ENCODE measurements around the gene PRKN. TPM values are rescaled to one million over a fixed set of nuclear protein-coding genes. Genes with fewer than 3 reads are reported as not detected.

The PRKN gene
- total and polyA plus RNA-seq, 5 donors from 2014 or later: 0.24 to 3.7 (median 2.5) TPM

GRCh38 chr6:162675503-162675902 is 52.1 kb downstream of the PRKN start:
- Mint-ChIP-seq H3K27ac (no peak overlapping the region), H3K27me3 (no peaks in the 10 kb centered on the region), H3K4me3 (no peak overlapping the region), H3K4me1 (peaks cover 0 to 5% (median 0%) of the 10 kb centered on the region in 4 donors), H3K9me3 (peaks cover 0 to 7% (median 0%) of the 10 kb centered on the region in 7 donors), H3K36me3 (no peaks in the 10 kb centered on the region)
- Histone ChIP-seq H3K27me3 (ENCODE audit: control insufficient read depth, insufficient read depth, low read length) (no peaks in the 10 kb centered on the region), H3K4me3 (ENCODE audit: low read depth, low read length) (no peak overlapping the region), H3K9me3 (ENCODE audit: control insufficient read depth in 2 of 2, low read length in 2 of 2) (no peaks in the 10 kb centered on the region), H3K27ac (ENCODE audit: insufficient read depth, low read length, poor library complexity, severe bottlenecking) (no peak overlapping the region), H3K36me3 (ENCODE audit: control insufficient read depth, insufficient read depth, low read length) (no peaks in the 10 kb centered on the region), H3K4me1 (ENCODE audit: control insufficient read depth, insufficient read depth, low read length, poor library complexity, severe bottlenecking) (no peaks in the 10 kb centered on the region)
- ATAC-seq (ENCODE audit: low read depth in 2 of 2) (no peak), DNase-seq (no peak)

- Mint-ChIP-seq H3K9me3 (peaks cover 0 to 4% (median 0%) of the 10 kb centered on the region in 7 donors), H3K27ac (no peak overlapping the region), H3K36me3 (no peaks in the 10 kb centered on the region), H3K4me1 (peaks cover 0 to 5% (median 1%) of the 10 kb centered on the region in 4 donors), H3K4me3 (no peak overlapping the region), H3K27me3 (no peaks in the 10 kb centered on the region)
- DNase-seq (no peak), ATAC-seq (ENCODE audit: low read depth in 2 of 2) (no peak)
- Histone ChIP-seq H3K4me1 (ENCODE audit: control insufficient read depth, insufficient read depth, low read length, poor library complexity, severe bottlenecking) (no peaks in the 10 kb centered on the region), H3K9me3 (ENCODE audit: control insufficient read depth in 2 of 2, low read length in 2 of 2) (no peaks in the 10 kb centered on the region), H3K27me3 (ENCODE audit: control insufficient read depth, insufficient read depth, low read length) (no peaks in the 10 kb centered on the region), H3K27ac (ENCODE audit: insufficient read depth, low read length, poor library complexity, severe bottlenecking) (no peak overlapping the region), H3K36me3 (ENCODE audit: control insufficient read depth, insufficient read depth, low read length) (no peaks in the 10 kb centered on the region), H3K4me3 (ENCODE audit: low read depth, low read length) (no peak overlapping the region)
Measured at GRCh38 chr6:162674452-162674851, 53.1 kb downstream of the PRKN start.

GRCh38 chr6:162671580-162672165 is 55.9 kb downstream of the PRKN start:
- no peak overlapping the region for H3K27ac Mint-ChIP-seq
- no peak overlapping the region for H3K4me3 ChIP-seq (ENCODE audit: low read depth, low read length)
- no peak overlapping the region for H3K4me3 Mint-ChIP-seq
- H3K27ac ChIP-seq (ENCODE audit: insufficient read depth, low read length, poor library complexity, severe bottlenecking): no peak overlapping the region
- H3K27me3 ChIP-seq (ENCODE audit: control insufficient read depth, insufficient read depth, low read length): no peaks in the 10 kb centered on the region
- peaks cover 0 to 5% (median 1%) of the 10 kb centered on the region in 4 donors for H3K4me1 Mint-ChIP-seq
- H3K36me3 Mint-ChIP-seq: no peaks in the 10 kb centered on the region
- ATAC-seq (ENCODE audit: low read depth in 2 of 2): no peak
- no peaks in the 10 kb centered on the region for H3K27me3 Mint-ChIP-seq
- H3K9me3 ChIP-seq (ENCODE audit: control insufficient read depth in 2 of 2, low read length in 2 of 2): no peaks in the 10 kb centered on the region
- H3K9me3 Mint-ChIP-seq: peaks cover 0 to 3% (median 0%) of the 10 kb centered on the region in 7 donors
- H3K36me3 ChIP-seq (ENCODE audit: control insufficient read depth, insufficient read depth, low read length): no peaks in the 10 kb centered on the region
- no peaks in the 10 kb centered on the region for H3K4me1 ChIP-seq (ENCODE audit: control insufficient read depth, insufficient read depth, low read length, poor library complexity, severe bottlenecking)
- DNase-seq: no peak

GRCh38 chr6:162670345-162670744 is 57.2 kb downstream of the PRKN start:
- no peak for ATAC-seq (ENCODE audit: low read depth in 2 of 2)
- peaks cover 0 to 5% (median 1%) of the 10 kb centered on the region in 4 donors for H3K4me1 Mint-ChIP-seq
- no peaks in the 10 kb centered on the region for H3K36me3 Mint-ChIP-seq

GRCh38 chr6:162666246-162666645 is 61.3 kb downstream of the PRKN start:
- Mint-ChIP-seq H3K4me1 (peaks cover 0 to 2% (median 0%) of the 10 kb centered on the region in 4 donors), H3K9me3 (peaks cover 0 to 21% (median 1%) of the 10 kb centered on the region in 7 donors), H3K27ac (no peak overlapping the region), H3K27me3 (no peaks in the 10 kb centered on the region), H3K4me3 (no peak overlapping the region), H3K36me3 (no peaks in the 10 kb centered on the region)
- Histone ChIP-seq H3K36me3 (ENCODE audit: control insufficient read depth, insufficient read depth, low read length) (no peaks in the 10 kb centered on the region), H3K4me1 (ENCODE audit: control insufficient read depth, insufficient read depth, low read length, poor library complexity, severe bottlenecking) (no peaks in the 10 kb centered on the region), H3K9me3 (ENCODE audit: control insufficient read depth in 2 of 2, low read length in 2 of 2) (no peaks in the 10 kb centered on the region), H3K27ac (ENCODE audit: insufficient read depth, low read length, poor library complexity, severe bottlenecking) (no peak overlapping the region), H3K27me3 (ENCODE audit: control insufficient read depth, insufficient read depth, low read length) (no peaks in the 10 kb centered on the region), H3K4me3 (ENCODE audit: low read depth, low read length) (no peak overlapping the region)
- DNase-seq (no peak), ATAC-seq (ENCODE audit: low read depth in 2 of 2) (no peak)

More at GRCh38 chr6:162670345-162670744, 57.2 kb downstream of the PRKN start:
- H3K27me3 Mint-ChIP-seq: no peaks in the 10 kb centered on the region
- Histone ChIP-seq H3K27me3 (ENCODE audit: control insufficient read depth, insufficient read depth, low read length) (no peaks in the 10 kb centered on the region), H3K4me3 (ENCODE audit: low read depth, low read length) (no peak overlapping the region), H3K9me3 (ENCODE audit: control insufficient read depth in 2 of 2, low read length in 2 of 2) (no peaks in the 10 kb centered on the region), H3K27ac (ENCODE audit: insufficient read depth, low read length, poor library complexity, severe bottlenecking) (no peak overlapping the region), H3K4me1 (ENCODE audit: control insufficient read depth, insufficient read depth, low read length, poor library complexity, severe bottlenecking) (no peaks in the 10 kb centered on the region), H3K36me3 (ENCODE audit: control insufficient read depth, insufficient read depth, low read length) (no peaks in the 10 kb centered on the region)
- H3K9me3 Mint-ChIP-seq: peaks cover 0 to 8% (median 0%) of the 10 kb centered on the region in 7 donors
- DNase-seq: no peak
- H3K27ac Mint-ChIP-seq: no peak overlapping the region
- no peak overlapping the region for H3K4me3 Mint-ChIP-seq

- ATAC-seq (ENCODE audit: low read depth in 2 of 2): no peak
- H3K4me3 Mint-ChIP-seq: no peak overlapping the region
- H3K4me1 ChIP-seq (ENCODE audit: control insufficient read depth, insufficient read depth, low read length, poor library complexity, severe bottlenecking): no peaks in the 10 kb centered on the region
- peaks cover 0 to 4% (median 0%) of the 10 kb centered on the region in 7 donors for H3K9me3 Mint-ChIP-seq
- H3K4me3 ChIP-seq (ENCODE audit: low read depth, low read length): no peak overlapping the region
- peaks cover 0 to 7% (median 0%) of the 10 kb centered on the region in 4 donors for H3K4me1 Mint-ChIP-seq
- no peak for DNase-seq
- no peak overlapping the region for H3K27ac ChIP-seq (ENCODE audit: insufficient read depth, low read length, poor library complexity, severe bottlenecking)
- H3K36me3 Mint-ChIP-seq: no peaks in the 10 kb centered on the region
- H3K27ac Mint-ChIP-seq: no peak overlapping the region
- H3K27me3 ChIP-seq (ENCODE audit: control insufficient read depth, insufficient read depth, low read length): no peaks in the 10 kb centered on the region
- H3K27me3 Mint-ChIP-seq: no peaks in the 10 kb centered on the region
- no peaks in the 10 kb centered on the region for H3K36me3 ChIP-seq (ENCODE audit: control insufficient read depth, insufficient read depth, low read length)
- no peaks in the 10 kb centered on the region for H3K9me3 ChIP-seq (ENCODE audit: control insufficient read depth in 2 of 2, low read length in 2 of 2)
Measured at GRCh38 chr6:162653808-162654207, 73.8 kb downstream of the PRKN start.

- no peaks in the 10 kb centered on the region for H3K27me3 Mint-ChIP-seq
- no peak overlapping the region for H3K27ac ChIP-seq (ENCODE audit: insufficient read depth, low read length, poor library complexity, severe bottlenecking)
- H3K4me3 ChIP-seq (ENCODE audit: low read depth, low read length): no peak overlapping the region
- H3K36me3 Mint-ChIP-seq: no peaks in the 10 kb centered on the region
- H3K27me3 ChIP-seq (ENCODE audit: control insufficient read depth, insufficient read depth, low read length): no peaks in the 10 kb centered on the region
- no peaks in the 10 kb centered on the region for H3K4me1 ChIP-seq (ENCODE audit: control insufficient read depth, insufficient read depth, low read length, poor library complexity, severe bottlenecking)
- no peak for ATAC-seq (ENCODE audit: low read depth in 2 of 2)
- DNase-seq: no peak
- no peak overlapping the region for H3K27ac Mint-ChIP-seq
- peaks cover 0 to 7% (median 0%) of the 10 kb centered on the region in 4 donors for H3K4me1 Mint-ChIP-seq
- no peak overlapping the region for H3K4me3 Mint-ChIP-seq
- peaks cover 0 to under 1% (median 0%) of the 10 kb centered on the region in 7 donors for H3K9me3 Mint-ChIP-seq
- H3K9me3 ChIP-seq (ENCODE audit: control insufficient read depth in 2 of 2, low read length in 2 of 2): no peaks in the 10 kb centered on the region
- no peaks in the 10 kb centered on the region for H3K36me3 ChIP-seq (ENCODE audit: control insufficient read depth, insufficient read depth, low read length)
Measured at GRCh38 chr6:162651505-162651904, 76.1 kb downstream of the PRKN start.

GRCh38 chr6:162649271-162649670 is 78.3 kb downstream of the PRKN start:
- Mint-ChIP-seq H3K4me3 (no peak overlapping the region), H3K36me3 (no peaks in the 10 kb centered on the region), H3K4me1 (peaks cover 0 to 7% (median 0%) of the 10 kb centered on the region in 4 donors), H3K9me3 (no peaks in the 10 kb centered on the region), H3K27me3 (no peaks in the 10 kb centered on the region), H3K27ac (no peak overlapping the region)
- Histone ChIP-seq H3K27ac (ENCODE audit: insufficient read depth, low read length, poor library complexity, severe bottlenecking) (no peak overlapping the region), H3K9me3 (ENCODE audit: control insufficient read depth in 2 of 2, low read length in 2 of 2) (no peaks in the 10 kb centered on the region), H3K36me3 (ENCODE audit: control insufficient read depth, insufficient read depth, low read length) (no peaks in the 10 kb centered on the region), H3K27me3 (ENCODE audit: control insufficient read depth, insufficient read depth, low read length) (no peaks in the 10 kb centered on the region), H3K4me3 (ENCODE audit: low read depth, low read length) (no peak overlapping the region), H3K4me1 (ENCODE audit: control insufficient read depth, insufficient read depth, low read length, poor library complexity, severe bottlenecking) (no peaks in the 10 kb centered on the region)
- DNase-seq: no peak
- ATAC-seq (ENCODE audit: low read depth in 2 of 2): no peak
